Parathyroid adenoma (tissue), 2 donors: ENCODE data around the gene PSME2.

ENCODE experiments used
- H2AFZ ChIP-seq: fragments of 300-600 bp; sonication (generic); one replicate; pipeline ENCODE4 v1.7.0; 2017; ENCODE audit warnings: antibody characterized with exemption, mild to moderate bottlenecking
- H3K27ac ChIP-seq: fragments of 300-600 bp; sonication (generic); one replicate; pipeline ENCODE4 v1.7.0; 2017
- H3K27me3 ChIP-seq: fragments of 300-600 bp; sonication (generic); one replicate; pipeline ENCODE4 v1.7.0; 2017; ENCODE audit warnings: low read length; ENCODE audit not compliant: control insufficient read depth, insufficient read depth
- H3K36me3 ChIP-seq: fragments of 300-600 bp; sonication (generic); one replicate; pipeline ENCODE4 v1.7.0; 2017; ENCODE audit warnings: low read length; ENCODE audit not compliant: control insufficient read depth, insufficient read depth
- H3K4me1 ChIP-seq: fragments of 300-600 bp; sonication (generic); one replicate; pipeline ENCODE4 v1.7.0; 2017; ENCODE audit warnings: control low read depth
- H3K4me2 ChIP-seq: fragments of 300-600 bp; sonication (generic); one replicate; pipeline ENCODE4 v1.7.0; 2017; ENCODE audit warnings: low read length
- H3K4me3 ChIP-seq: fragments of 300-600 bp; sonication (generic); one replicate; pipeline ENCODE4 v1.7.0; 2017; ENCODE audit warnings: low read depth, low read length
- H3K79me2 ChIP-seq: fragments of 300-600 bp; sonication (generic); one replicate; pipeline ENCODE4 v1.7.0; 2017; ENCODE audit warnings: control low read depth
- H3K9ac ChIP-seq: fragments of 300-600 bp; sonication (generic); one replicate; pipeline ENCODE4 v1.7.0; 2017; ENCODE audit warnings: mild to moderate bottlenecking
- H3K9me3 ChIP-seq: fragments of 300-600 bp; sonication (generic); one replicate; pipeline ENCODE4 v1.7.0; 2017; ENCODE audit warnings: low read length; ENCODE audit not compliant: control insufficient read depth
- CTCF ChIP-seq: fragments of 300-600 bp; sonication (generic); IDR thresholded peaks from one replicate; pipeline ENCODE4 v1.7.0; 2017; ENCODE audit warnings: antibody characterized with exemption, mild to moderate bottlenecking
- donor health status: primary hyperparathyroidism.

Gene PSME2

DNA sequence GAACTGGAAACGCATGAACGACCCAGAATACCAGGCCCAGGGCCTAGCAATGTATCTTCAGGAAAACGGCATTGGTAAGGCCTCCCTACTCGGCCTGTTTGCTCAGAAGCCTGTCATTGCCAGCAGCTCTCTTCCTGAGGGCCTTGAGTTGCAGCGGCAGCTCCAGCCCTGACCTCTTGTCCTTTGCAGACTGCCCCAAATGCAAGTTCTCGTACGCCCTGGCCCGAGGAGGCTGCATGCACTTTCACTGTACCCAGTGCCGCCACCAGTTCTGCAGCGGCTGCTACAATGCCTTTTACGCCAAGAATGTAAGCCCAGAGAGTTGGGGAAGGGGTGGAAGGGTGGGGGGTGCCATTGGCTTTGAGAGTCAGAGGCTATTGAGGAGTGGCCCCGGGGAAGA, 10.9 kb upstream of the PSME2 start:
- no peak for TF ChIP-seq CTCF
- H3K4me2 ChIP-seq = no peak overlapping the region
- no peaks in the 10 kb centered on the region for H3K27me3 ChIP-seq
- H3K36me3 ChIP-seq = no peaks in the 10 kb centered on the region
- peaks cover 5% of the 10 kb centered on the region for H3K79me2 ChIP-seq
- H3K27ac ChIP-seq = no peak overlapping the region
- H3K9ac ChIP-seq = no peak overlapping the region
- no peaks in the 10 kb centered on the region for H3K9me3 ChIP-seq
- no peak overlapping the region for H2AFZ ChIP-seq
- H3K4me3 ChIP-seq = no peak overlapping the region
- H3K4me1 ChIP-seq = peaks cover 6% of the 10 kb centered on the region

DNA sequence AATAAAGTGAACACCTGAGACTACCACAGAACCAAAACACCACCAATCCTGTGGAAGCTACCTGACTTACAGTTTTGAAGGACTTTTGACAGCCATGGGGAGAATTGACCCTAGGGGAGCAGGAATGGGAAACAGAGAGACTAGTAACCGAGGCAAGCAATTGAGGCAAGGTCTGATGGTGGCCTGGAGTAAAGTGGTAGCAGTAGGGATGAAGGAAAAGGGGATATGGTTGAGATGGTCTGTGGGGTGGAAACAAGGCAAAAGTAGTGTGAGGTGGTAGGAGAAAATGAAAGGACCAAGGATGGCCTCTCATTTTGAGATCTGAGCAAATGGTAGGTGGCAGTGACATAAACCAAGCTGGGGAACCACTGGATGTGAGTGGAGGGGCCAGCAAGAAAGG, 10.4 kb upstream of the PSME2 start:
- Histone ChIP-seq H3K27me3 (no peaks in the 10 kb centered on the region), H3K79me2 (peaks cover 2% of the 10 kb centered on the region), H3K27ac (no peak overlapping the region), H3K9ac (no peak overlapping the region), H3K4me1 (peaks cover 3% of the 10 kb centered on the region), H3K4me2 (no peak overlapping the region), H3K9me3 (no peaks in the 10 kb centered on the region), H3K4me3 (no peak overlapping the region), H3K36me3 (no peaks in the 10 kb centered on the region), H2AFZ (no peak overlapping the region)
- TF ChIP-seq CTCF = no peak

- no peak overlapping the region for H3K4me2 ChIP-seq
- no peaks in the 10 kb centered on the region for H3K4me1 ChIP-seq
- H3K9me3 ChIP-seq = no peaks in the 10 kb centered on the region
- TF ChIP-seq CTCF = no peak
- H3K27me3 ChIP-seq = no peaks in the 10 kb centered on the region
- H3K79me2 ChIP-seq = peaks cover 3% of the 10 kb centered on the region
- no peak overlapping the region for H2AFZ ChIP-seq
- H3K27ac ChIP-seq = no peak overlapping the region
- no peak overlapping the region for H3K9ac ChIP-seq
- H3K4me3 ChIP-seq = no peak overlapping the region
- H3K36me3 ChIP-seq = no peaks in the 10 kb centered on the region
These were observed 8.7 kb upstream of the PSME2 start for GRCh38 chr14:24155100-24155499.

GRCh38 chr14:24151404-24152080, 5.1 kb upstream of the PSME2 start:
- no peak overlapping the region for H3K4me3 ChIP-seq
- peaks cover 6% of the 10 kb centered on the region for H3K4me1 ChIP-seq
- no peak for TF ChIP-seq CTCF
- peaks cover 17% of the 10 kb centered on the region for H3K79me2 ChIP-seq
- H3K9me3 ChIP-seq = no peaks in the 10 kb centered on the region
- no peak overlapping the region for H3K27ac ChIP-seq
- no peak overlapping the region for H3K4me2 ChIP-seq
- H3K27me3 ChIP-seq = no peaks in the 10 kb centered on the region
- H3K36me3 ChIP-seq = no peaks in the 10 kb centered on the region
- no peak overlapping the region for H3K9ac ChIP-seq
- H2AFZ ChIP-seq = no peak overlapping the region

DNA sequence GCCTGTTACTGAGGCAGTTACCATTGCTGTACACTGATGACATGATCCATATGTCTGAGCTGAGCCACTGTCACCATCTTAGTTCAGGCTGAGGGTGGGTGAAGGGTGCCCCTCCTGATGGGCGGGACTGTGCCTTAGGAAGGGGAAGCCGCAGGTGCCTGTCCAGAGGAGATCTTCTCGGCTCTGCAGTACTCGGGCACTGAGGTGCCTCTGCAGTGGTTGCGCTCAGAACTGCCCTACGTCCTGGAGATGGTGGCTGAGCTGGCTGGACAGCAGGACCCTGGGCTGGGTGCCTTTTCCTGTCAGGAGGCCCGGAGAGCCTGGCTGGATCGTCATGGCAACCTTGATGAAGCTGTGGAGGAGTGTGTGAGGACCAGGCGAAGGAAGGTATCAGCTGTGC, 4.6 kb upstream of the PSME2 start:
- Histone ChIP-seq H3K27ac (no peak overlapping the region), H3K27me3 (no peaks in the 10 kb centered on the region), H3K36me3 (no peaks in the 10 kb centered on the region), H3K79me2 (peaks cover 17% of the 10 kb centered on the region), H3K9ac (no peak overlapping the region), H3K4me3 (no peak overlapping the region), H3K4me1 (peaks cover 7% of the 10 kb centered on the region), H3K9me3 (no peaks in the 10 kb centered on the region), H2AFZ (no peak overlapping the region), H3K4me2 (no peak overlapping the region)
- no peak for TF ChIP-seq CTCF
